Neural progenitor cell (in vitro differentiated cells): ENCODE results near the gene TOPBP1. TPM values are rescaled to one million over a fixed set of nuclear protein-coding genes. Genes with fewer than 3 reads are reported as not detected.

Experiments used
- DNase-seq: peaks from one replicate; pipeline ENCODE4 v3.0.0-alpha.2; 2016; ENCODE audit warnings: low spot score
- H2AFZ ChIP-seq: fragments of 200-600 bp; sonication (generic); replicated peaks from 2 replicates; pipeline ENCODE4 v1.6.1; 2016; ENCODE audit warnings: antibody characterized with exemption
- H3F3A ChIP-seq: fragments of 200-600 bp; sonication (generic); 2 replicates; pipeline ENCODE4 v1.6.1; 2016; ENCODE audit warnings: antibody characterized with exemption, low read depth
- H3K27ac ChIP-seq: fragments of 200-600 bp; sonication (generic); 2 replicates; pipeline ENCODE4 v1.5.1; 2016; ENCODE audit warnings: mild to moderate bottlenecking
- H3K27me3 ChIP-seq: fragments of 200-600 bp; sonication (generic); 2 replicates; pipeline ENCODE4 v1.6.1; 2016; ENCODE audit warnings: mild to moderate bottlenecking, moderate library complexity
- H3K36me3 ChIP-seq: fragments of 200-600 bp; sonication (generic); 2 replicates; pipeline ENCODE4 v1.5.1; 2016
- H3K4me1 ChIP-seq: fragments of 200-600 bp; sonication (generic); 2 replicates; pipeline ENCODE4 v1.6.1; 2016; ENCODE audit warnings: mixed run types
- H3K4me2 ChIP-seq: fragments of 200-600 bp; sonication (generic); 2 replicates; pipeline ENCODE4 v1.6.1; 2016
- H3K4me3 ChIP-seq: fragments of 200-600 bp; sonication (generic); 2 replicates; pipeline ENCODE4 v1.5.1; 2016
- H3K79me2 ChIP-seq: fragments of 200-600 bp; sonication (generic); 2 replicates; pipeline ENCODE4 v1.6.1; 2016; ENCODE audit warnings: low read depth
- H3K9ac ChIP-seq: fragments of 200-600 bp; sonication (generic); 2 replicates; pipeline ENCODE4 v1.6.1; 2016
- H3K9me3 ChIP-seq: fragments of 200-600 bp; sonication (generic); 2 replicates; pipeline ENCODE4 v1.5.1; 2016; ENCODE audit warnings: low read depth
- H4K20me1 ChIP-seq: fragments of 200-600 bp; sonication (generic); 2 replicates; pipeline ENCODE4 v1.6.1; 2016; ENCODE audit warnings: low read depth
- H3K27ac Mint-ChIP-seq: 3 replicates; pipeline ENCODE4 v1.8.0; 2021; ENCODE audit warnings: mixed read lengths
- H3K27me3 Mint-ChIP-seq: 2 replicates; pipeline ENCODE4 v1.8.0; 2022; ENCODE audit warnings: low read depth, mild to moderate bottlenecking, inconsistent platforms, moderate library complexity, mixed read lengths; ENCODE audit not compliant: insufficient read depth
- H3K36me3 Mint-ChIP-seq: 3 replicates; pipeline ENCODE4 v1.8.0; 2021; ENCODE audit warnings: mixed read lengths
- H3K4me1 Mint-ChIP-seq: 3 replicates; pipeline ENCODE4 v1.8.0; 2021; ENCODE audit warnings: mixed read lengths
- H3K4me3 Mint-ChIP-seq: 3 replicates; pipeline ENCODE4 v1.8.0; 2021; ENCODE audit warnings: mild to moderate bottlenecking, moderate library complexity, mixed read lengths
- H3K9me3 Mint-ChIP-seq: 3 replicates; pipeline ENCODE4 v1.8.0; 2020; ENCODE audit warnings: mixed read lengths
- CTCF ChIP-seq: fragments of 200-600 bp; sonication (generic); IDR thresholded peaks from 2 replicates; pipeline ENCODE4 v1.5.1; 2017; ENCODE audit warnings: antibody characterized with exemption, mild to moderate bottlenecking
- EZH2 ChIP-seq: fragments of 200-600 bp; sonication (generic); IDR thresholded peaks from 2 replicates; pipeline ENCODE4 v1.6.1; 2017; ENCODE audit warnings: antibody characterized with exemption, mild to moderate bottlenecking, moderate library complexity
- EZH2phosphoT487 ChIP-seq: fragments of 200-600 bp; sonication (generic); IDR thresholded peaks from 2 replicates; pipeline ENCODE4 v1.6.1; 2017; ENCODE audit warnings: antibody characterized with exemption
- total RNA-seq: library from RNA; depleted of rRNA; stranded (reverse); fragments of >200 nt; gene quantifications from 2 replicates; pipeline ENCODE4 v1.2.3, GENCODE V29; 2015; ENCODE audit warnings: low replicate concordance

The TOPBP1 gene
- total RNA-seq, 1 donor from 2014 or later: 67.7 TPM

DNA sequence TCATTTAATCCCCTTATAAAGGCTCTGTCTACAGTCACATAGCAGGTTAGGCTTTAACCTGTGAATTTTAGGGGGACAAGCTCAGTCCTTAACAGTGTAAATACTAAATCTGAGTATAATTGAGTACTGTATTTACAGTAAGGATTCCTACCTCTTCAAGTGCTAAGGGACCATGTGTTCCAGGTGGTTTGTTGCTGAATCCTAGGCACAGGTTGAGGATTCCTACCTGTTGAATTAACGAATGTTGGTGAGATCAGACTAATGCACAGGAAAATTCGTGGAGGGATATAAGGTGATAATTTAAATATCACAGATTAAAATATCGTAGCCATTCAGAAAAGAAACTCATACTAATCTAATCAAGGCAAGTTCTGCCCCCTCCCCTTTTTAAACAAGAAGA, 63.3 kb downstream of the TOPBP1 start:
- Histone ChIP-seq H3K4me1 (no peaks in the 10 kb centered on the region), H3K27ac (peak overlapping the region; percentile 30), H3F3A (no peaks in the 10 kb centered on the region), H3K27me3 (no peaks in the 10 kb centered on the region), H3K4me2 (no peak overlapping the region), H4K20me1 (no peaks in the 10 kb centered on the region), H2AFZ (no peak overlapping the region), H3K36me3 (peaks cover 4% of the 10 kb centered on the region), H3K9ac (no peak overlapping the region), H3K4me3 (no peak overlapping the region), H3K9me3 (no peaks in the 10 kb centered on the region), H3K79me2 (no peaks in the 10 kb centered on the region)
- H3K9me3 Mint-ChIP-seq: no peaks in the 10 kb centered on the region
- no peak overlapping the region for H3K4me3 Mint-ChIP-seq
- peaks cover 9% of the 10 kb centered on the region for H3K36me3 Mint-ChIP-seq
- no peaks in the 10 kb centered on the region for H3K27me3 Mint-ChIP-seq
- H3K27ac Mint-ChIP-seq: no peak overlapping the region
- no peak for TF ChIP-seq EZH2
- no peak for TF ChIP-seq EZH2phosphoT487
- TF ChIP-seq CTCF: no peak
- no peaks in the 10 kb centered on the region for H3K4me1 Mint-ChIP-seq
- DNase-seq: no peak

- H3K9me3 Mint-ChIP-seq: no peaks in the 10 kb centered on the region
- Histone ChIP-seq H3K27me3 (no peaks in the 10 kb centered on the region), H4K20me1 (no peaks in the 10 kb centered on the region), H3K4me1 (no peaks in the 10 kb centered on the region), H3K79me2 (no peaks in the 10 kb centered on the region), H3K36me3 (no peaks in the 10 kb centered on the region), H3K4me3 (no peak overlapping the region), H3F3A (peaks cover 11% of the 10 kb centered on the region), H3K4me2 (no peak overlapping the region), H3K9me3 (no peaks in the 10 kb centered on the region), H2AFZ (no peak overlapping the region), H3K9ac (no peak overlapping the region), H3K27ac (no peak overlapping the region)
- no peak overlapping the region for H3K4me3 Mint-ChIP-seq
- TF ChIP-seq EZH2 (no peak), CTCF (no peak), EZH2phosphoT487 (no peak)
- DNase-seq: no peak
- H3K27ac Mint-ChIP-seq: no peak overlapping the region
- H3K27me3 Mint-ChIP-seq: no peaks in the 10 kb centered on the region
- H3K4me1 Mint-ChIP-seq: no peaks in the 10 kb centered on the region
- H3K36me3 Mint-ChIP-seq: peaks cover 7% of the 10 kb centered on the region
These were observed 66.4 kb downstream of the TOPBP1 start for GRCh38 chr3:133595341-133595740.

- no peak overlapping the region for H3K27ac ChIP-seq
- no peaks in the 10 kb centered on the region for H3K9me3 Mint-ChIP-seq
- no peaks in the 10 kb centered on the region for H3K79me2 ChIP-seq
- H3K4me1 ChIP-seq: no peaks in the 10 kb centered on the region
- H3F3A ChIP-seq: peaks cover 26% of the 10 kb centered on the region
- H3K9me3 ChIP-seq: no peaks in the 10 kb centered on the region
- H2AFZ ChIP-seq: no peak overlapping the region
- TF ChIP-seq EZH2phosphoT487: no peak
- TF ChIP-seq CTCF: no peak
- TF ChIP-seq EZH2: no peak
- DNase-seq: no peak
- no peak overlapping the region for H3K9ac ChIP-seq
- H3K36me3 Mint-ChIP-seq: peaks cover 20% of the 10 kb centered on the region
- no peak overlapping the region for H3K4me3 Mint-ChIP-seq
- H3K4me3 ChIP-seq: no peak overlapping the region
- peaks cover 16% of the 10 kb centered on the region for H4K20me1 ChIP-seq
- no peak overlapping the region for H3K27ac Mint-ChIP-seq
- no peaks in the 10 kb centered on the region for H3K27me3 Mint-ChIP-seq
- H3K4me2 ChIP-seq: no peak overlapping the region
- no peaks in the 10 kb centered on the region for H3K4me1 Mint-ChIP-seq
- no peaks in the 10 kb centered on the region for H3K27me3 ChIP-seq
- no peaks in the 10 kb centered on the region for H3K36me3 ChIP-seq
These were observed 68.5 kb downstream of the TOPBP1 start for GRCh38 chr3:133593243-133593642.

- Histone ChIP-seq H4K20me1 (peaks cover 20% of the 10 kb centered on the region), H3K4me3 (no peak overlapping the region), H3K4me1 (no peaks in the 10 kb centered on the region), H3K9me3 (no peaks in the 10 kb centered on the region), H3F3A (peaks cover 30% of the 10 kb centered on the region), H3K27me3 (no peaks in the 10 kb centered on the region), H3K27ac (no peak overlapping the region), H3K4me2 (no peak overlapping the region), H3K79me2 (no peaks in the 10 kb centered on the region), H2AFZ (no peak overlapping the region), H3K36me3 (no peaks in the 10 kb centered on the region), H3K9ac (no peak overlapping the region)
- TF ChIP-seq EZH2phosphoT487: no peak
- TF ChIP-seq CTCF: no peak
- no peak for TF ChIP-seq EZH2
- no peaks in the 10 kb centered on the region for H3K4me1 Mint-ChIP-seq
- no peaks in the 10 kb centered on the region for H3K9me3 Mint-ChIP-seq
- no peaks in the 10 kb centered on the region for H3K27me3 Mint-ChIP-seq
- H3K27ac Mint-ChIP-seq: no peak overlapping the region
- no peak for DNase-seq
- H3K4me3 Mint-ChIP-seq: no peak overlapping the region
- peaks cover 23% of the 10 kb centered on the region for H3K36me3 Mint-ChIP-seq
These were observed 68.9 kb downstream of the TOPBP1 start for GRCh38 chr3:133592843-133593242.
